B cell (primary cell): ENCODE results near the gene NANOS1. TPM values are rescaled to one million over a fixed set of nuclear protein-coding genes. Genes with fewer than 3 reads are reported as not detected.

ENCODE experiments used
- ATAC-seq: fragments of 200-7000 bp; cut with Tn5 transposase; one replicate; pipeline ENCODE4 v1.10.0; 2021; ENCODE audit warnings: low read depth, mild to moderate bottlenecking, moderate number of reproducible peaks, moderate library complexity
- CTCF ChIA-PET: fragments of 350-600 bp; sonication (Branson Sonifier 250); formaldehyde crosslinking; loops from one replicate; lab custom pipeline; 2021; ENCODE audit warnings: antibody characterized with exemption, inconsistent platforms; lab: Charles Lee
- POLR2A ChIA-PET: fragments of 350-600 bp; sonication (Branson Sonifier 250); formaldehyde crosslinking; loops from one replicate; lab custom pipeline; 2021; ENCODE audit warnings: antibody characterized with exemption; lab: Charles Lee
- DNase-seq: peaks from one replicate; pipeline ENCODE4 v3.0.0; 2013
- H2AFZ ChIP-seq: 2 replicates; pipeline ENCODE4 v1.6.1; 2012; ENCODE audit warnings: mild to moderate bottlenecking, low read depth, low read length; ENCODE audit not compliant: insufficient read depth, poor library complexity, severe bottlenecking
- H3K27ac ChIP-seq, 2 donors: 1 replicate in 1 of 2; 2 replicates in 1 of 2; pipeline ENCODE4 v1.5.1; 2012 to 2013; ENCODE audit warnings: low read length in 2 of 2, mild to moderate bottlenecking in 2 of 2, moderate library complexity in 1 of 2
- H3K27me3 ChIP-seq, 4 experiments: fragments of 200-600 bp in 1 of 4; sonication (generic) in 1 of 4; replicated peaks in 1 of 4; 1 replicate in 2 of 4; 2 replicates in 2 of 4; pipeline versions ENCODE4 v1.6.1 to v1.7.0; 2013 to 2016; ENCODE audit warnings: low read length in 3 of 4, mild to moderate bottlenecking in 2 of 4, mixed read lengths in 1 of 4, moderate library complexity in 1 of 4; ENCODE audit not compliant: insufficient read depth in 4 of 4, control insufficient read depth in 3 of 4; ENCODE audit errors: control extremely low read depth in 1 of 4
- H3K36me3 ChIP-seq, 2 experiments: replicated peaks in 1 of 2; 1 replicate in 1 of 2; 2 replicates in 1 of 2; pipeline versions ENCODE4 v1.6.1 to v1.7.1; 2013; ENCODE audit warnings: low read length in 1 of 2; ENCODE audit not compliant: insufficient read depth in 2 of 2, control insufficient read depth in 1 of 2; ENCODE audit errors: control extremely low read depth in 1 of 2, extremely low read depth in 1 of 2
- H3K4me1 ChIP-seq, 2 donors: fragments of 200-600 bp in 1 of 2; sonication (generic) in 1 of 2; 1 replicate in 1 of 2; 2 replicates in 1 of 2; pipeline versions ENCODE4 v1.5.1 to v1.6.1; 2013 to 2017; ENCODE audit warnings: low read length in 2 of 2; ENCODE audit not compliant: control insufficient read depth in 2 of 2, insufficient read depth in 2 of 2
- H3K4me2 ChIP-seq: replicated peaks from 2 replicates; pipeline ENCODE3; 2012; ENCODE audit warnings: mild to moderate bottlenecking, low read depth, low read length; ENCODE audit not compliant: poor library complexity, severe bottlenecking
- H3K4me3 ChIP-seq, 5 experiments: fragments of 200-600 bp in 1 of 5; sonication (generic) in 1 of 5; 1 replicate in 3 of 5; 2 replicates in 2 of 5; pipeline versions ENCODE4 v1.5.1 to v1.7.0; 2011 to 2016; ENCODE audit warnings: low read length in 4 of 5, mild to moderate bottlenecking in 4 of 5, low read depth in 2 of 5, control low read depth in 1 of 5, moderate library complexity in 1 of 5; ENCODE audit not compliant: insufficient read depth in 1 of 5; ENCODE audit errors: control extremely low read depth in 1 of 5, extremely low read depth in 1 of 5
- H3K79me2 ChIP-seq: fragments of 200-600 bp; sonication (generic); one replicate; pipeline ENCODE4 v1.6.0; 2016; ENCODE audit warnings: low read length; ENCODE audit not compliant: control insufficient read depth, insufficient read depth
- H3K9ac ChIP-seq: fragments of 200-600 bp; sonication (generic); 2 replicates; pipeline ENCODE4 v1.6.1; 2017; ENCODE audit warnings: mild to moderate bottlenecking, low read length, moderate library complexity
- H3K9me3 ChIP-seq, 3 donors: one replicate each; pipeline versions ENCODE4 v1.6.1 to v1.7.1; 2013; ENCODE audit warnings: low read length in 2 of 3; ENCODE audit not compliant: control insufficient read depth in 2 of 3, insufficient read depth in 1 of 3; ENCODE audit errors: control extremely low read depth in 1 of 3
- H4K20me1 ChIP-seq: 2 replicates; pipeline ENCODE4 v1.6.0; 2012; ENCODE audit warnings: mild to moderate bottlenecking, low read length; ENCODE audit not compliant: insufficient read depth, control insufficient read depth, poor library complexity, severe bottlenecking
- H3K27ac Mint-ChIP-seq: one replicate; pipeline ENCODE4 v1.8.0; 2021; ENCODE audit warnings: mixed read lengths
- H3K27me3 Mint-ChIP-seq: one replicate; pipeline ENCODE4 v1.8.0; 2021; ENCODE audit warnings: mixed read lengths
- H3K4me1 Mint-ChIP-seq: one replicate; pipeline ENCODE4 v1.8.0; 2021; ENCODE audit warnings: mixed read lengths
- H3K4me3 Mint-ChIP-seq: one replicate; pipeline ENCODE4 v1.8.0; 2021; ENCODE audit warnings: mixed read lengths
- H3K9me3 Mint-ChIP-seq: one replicate; pipeline ENCODE4 v1.8.0; 2022; ENCODE audit warnings: mixed read lengths; ENCODE audit not compliant: insufficient read depth
- CTCF ChIP-seq: fragments of 200-600 bp; IDR thresholded peaks from one replicate; pipeline ENCODE4 v1.8.0; 2022; ENCODE audit warnings: antibody characterized with exemption, mild to moderate bottlenecking
- EZH2 ChIP-seq: IDR thresholded peaks from 2 replicates; pipeline ENCODE4 v1.6.1; 2012; ENCODE audit warnings: borderline replicate concordance, low read depth, mild to moderate bottlenecking, moderate library complexity, low read length; ENCODE audit not compliant: insufficient read depth, poor library complexity, severe bottlenecking
- WGBS: methylation state at CpG from one replicate; pipeline ENCODE4 v1.1.5; 2013; ENCODE audit warnings: missing lambda C conversion rate; ENCODE audit not compliant: insufficient coverage; 5-methylcytosine and 5-hydroxymethylcytosine counted together
- intact Hi-C: fragments of 100-400 bp; cut with micrococcal nuclease; formaldehyde crosslinking; loops from one replicate; pipeline ENCODE4 v1.10.0; 2022
- polyA plus RNA-seq: library from polyadenylated mRNA; depleted of rRNA; stranded (reverse); fragments of >200 nt; gene quantifications from 2 replicates; pipeline ENCODE4 v1.2.3, GENCODE V29; 2012
- total RNA-seq, 2 donors: library from RNA; stranded (reverse); fragments of 120-200 nt in 1 of 2; gene quantifications; 1 replicate in 1 of 2; 2 replicates in 1 of 2; pipeline versions ENCODE4 v1.2.3 to v1.2.4, GENCODE V29; 2013 to 2022

The NANOS1 gene
- total and polyA plus RNA-seq, 2 donors (not counting 1 experiment from before 2014, with no cell fraction given): 0.16 to 0.69 TPM

DNA sequence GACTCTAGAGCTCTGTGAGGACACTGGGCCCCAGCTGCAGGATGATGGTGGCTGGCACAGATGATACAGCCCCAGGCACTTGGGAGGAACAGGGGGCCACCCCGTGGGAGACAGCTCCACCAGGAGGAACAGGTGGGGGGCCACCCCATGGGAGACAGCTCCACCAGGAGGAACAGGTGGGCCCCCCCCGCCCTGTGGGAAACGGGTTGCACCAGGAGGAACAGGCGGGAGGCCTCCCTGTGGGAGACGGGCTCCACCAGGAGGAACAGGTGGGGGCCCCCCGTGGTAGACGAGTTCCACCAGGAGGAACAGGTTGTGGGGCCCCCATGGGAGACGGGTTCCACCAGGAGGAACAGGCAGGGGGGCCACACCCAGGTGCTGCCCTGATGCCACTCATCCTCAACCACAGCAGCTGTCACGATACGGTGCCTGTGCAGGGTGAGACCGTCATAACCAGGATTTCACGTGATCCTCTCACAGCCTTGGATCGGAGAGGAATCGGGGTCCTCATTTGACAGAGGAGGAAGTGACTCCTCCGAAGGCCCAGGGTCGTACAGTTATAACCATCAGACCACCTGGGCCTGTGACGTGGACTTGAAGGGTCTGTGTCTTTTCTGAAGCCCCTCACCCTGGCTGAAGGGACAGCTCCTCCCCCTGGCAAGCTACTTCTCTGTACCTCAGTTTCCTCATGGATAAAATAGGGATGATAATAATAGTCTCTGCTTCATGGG lies 49.2 kb upstream of the NANOS1 start:
- H3K27me3 ChIP-seq: no peaks in the 10 kb centered on the region
- ATAC-seq (no peak), DNase-seq (no peak)
- no peaks in the 10 kb centered on the region for H3K4me1 ChIP-seq
- no peaks in the 10 kb centered on the region for H4K20me1 ChIP-seq
- H3K79me2 ChIP-seq: no peaks in the 10 kb centered on the region
- POLR2A ChIA-PET: no interaction called here
- no peak overlapping the region for H3K27ac ChIP-seq
- H3K4me3 Mint-ChIP-seq: no peak overlapping the region
- intact Hi-C loops: no loop called here
- CTCF ChIA-PET: no interaction called here
- peaks cover 8% of the 10 kb centered on the region for H3K9me3 Mint-ChIP-seq
- no peak overlapping the region for H3K9ac ChIP-seq
- no peak overlapping the region for H3K4me2 ChIP-seq
- H3K27me3 Mint-ChIP-seq: peaks cover 16% of the 10 kb centered on the region
- H3K36me3 ChIP-seq: no peaks in the 10 kb centered on the region
- H3K4me1 Mint-ChIP-seq: no peaks in the 10 kb centered on the region
- H3K9me3 ChIP-seq: peaks cover 0 to 21% (median 0%) of the 10 kb centered on the region in 3 donors
- no peak overlapping the region for H2AFZ ChIP-seq
- 68% methylated on average over 16 of the region's 17 CpGs for WGBS
- H3K27ac Mint-ChIP-seq: no peak overlapping the region
- TF ChIP-seq EZH2 (no peak), CTCF (no peak)
- no peak overlapping the region for H3K4me3 ChIP-seq

GRCh38 chr10:118980870-118981269 lies 48.6 kb upstream of the NANOS1 start:
- no peak overlapping the region for H3K4me2 ChIP-seq
- H3K27me3 ChIP-seq: no peaks in the 10 kb centered on the region
- peaks cover 11% of the 10 kb centered on the region for H3K27me3 Mint-ChIP-seq
- no peak for TF ChIP-seq EZH2
- TF ChIP-seq CTCF: no peak
- H3K9me3 ChIP-seq: peaks cover 0 to 24% (median 5%) of the 10 kb centered on the region in 3 donors
- no peak for ATAC-seq
- no peaks in the 10 kb centered on the region for H3K4me1 ChIP-seq
- H3K4me1 Mint-ChIP-seq: no peaks in the 10 kb centered on the region
- no peaks in the 10 kb centered on the region for H4K20me1 ChIP-seq
- no peaks in the 10 kb centered on the region for H3K79me2 ChIP-seq
- no peaks in the 10 kb centered on the region for H3K36me3 ChIP-seq
- H3K9me3 Mint-ChIP-seq: peaks cover 11% of the 10 kb centered on the region
- CTCF ChIA-PET: no interaction called here
- H3K27ac Mint-ChIP-seq: no peak overlapping the region
- DNase-seq: no peak
- intact Hi-C loops: no loop called here
- POLR2A ChIA-PET: no interaction called here
- 84% methylated on average over 4 of the region's 6 CpGs for WGBS
- no peak overlapping the region for H3K27ac ChIP-seq
- H3K4me3 Mint-ChIP-seq: no peak overlapping the region
- no peak overlapping the region for H3K4me3 ChIP-seq
- no peak overlapping the region for H3K9ac ChIP-seq
- H2AFZ ChIP-seq: no peak overlapping the region
